GM12878 (cell line): ENCODE results near the gene DCST1. TPM values are rescaled to one million over a fixed set of nuclear protein-coding genes. Genes with fewer than 3 reads are reported as not detected.

Experiments used
- ATAC-seq: fragments of 200-7000 bp; cut with Tn5 transposase; 3 replicates; pipeline ENCODE4 v1.9.1; 2020; ENCODE audit warnings: mild to moderate bottlenecking, moderate library complexity
- BruUV-seq: library from RNA; stranded (reverse); fragments of 400-500 nt; replicated peaks from 2 replicates; lab custom pipeline; 2021; lab: Mats Ljungman, UMichigan
- CTCF ChIA-PET: fragments of 300-600 bp; sonication (Branson Sonifier 250); formaldehyde crosslinking; extraction: SDS; loops from one replicate; lab custom pipeline; 2021; ENCODE audit warnings: inconsistent platforms; lab: Yijun Ruan, JAX
- POLR2A ChIA-PET: fragments of 350-600 bp; formaldehyde crosslinking; extraction: SDS; loops from one replicate; lab custom pipeline; 2021; ENCODE audit warnings: inconsistent platforms; lab: Charles Lee
- RAD21 ChIA-PET: fragments of 300-600 bp; sonication (Branson Sonifier 250); formaldehyde crosslinking; loops from one replicate; lab custom pipeline; 2023; ENCODE audit warnings: antibody characterized with exemption; ENCODE audit not compliant: unreplicated experiment; lab: Charles Lee
- SMC1A ChIA-PET: fragments of 300-600 bp; sonication (Branson Sonifier 250); formaldehyde crosslinking; loops from one replicate; lab custom pipeline; 2023; ENCODE audit not compliant: unreplicated experiment, uncharacterized antibody; lab: Charles Lee
- DNase-seq: peaks from one replicate; pipeline ENCODE4 v3.0.0-alpha.2; 2011; ENCODE audit warnings: low read depth, low spot score
- FAIRE-seq: peaks from 3 replicates; lab custom pipeline; 2011; peaks lifted over from hg19 to GRCh38; lab: Jason Lieb, UNC
- H2AFZ ChIP-seq: 2 replicates; pipeline ENCODE4 v1.6.0; 2011; ENCODE audit warnings: low read depth, low read length, control low read depth; ENCODE audit not compliant: control insufficient read depth
- H3K27ac ChIP-seq: 2 replicates; pipeline ENCODE4 v1.5.1; 2011; ENCODE audit warnings: control low read depth; ENCODE audit not compliant: control insufficient read depth, insufficient read depth
- H3K27me3 ChIP-seq, 2 experiments: replicated peaks in 1 of 2; 2 replicates each; pipeline versions ENCODE4 v1.6.0 to v1.6.1; 2011; ENCODE audit warnings: low read length in 1 of 2; ENCODE audit not compliant: control insufficient read depth in 2 of 2, insufficient read depth in 2 of 2
- H3K36me3 ChIP-seq, 2 experiments: 2 replicates each; pipeline ENCODE4 v1.5.1; 2011; ENCODE audit warnings: low read length in 1 of 2; ENCODE audit not compliant: control insufficient read depth in 2 of 2, insufficient read depth in 2 of 2
- H3K4me1 ChIP-seq: 2 replicates; pipeline ENCODE4 v1.6.1; 2011; ENCODE audit warnings: mild to moderate bottlenecking, low read length, moderate library complexity, mixed read lengths; ENCODE audit not compliant: control insufficient read depth, insufficient read depth
- H3K4me2 ChIP-seq: 2 replicates; pipeline ENCODE4 v1.6.0; 2011; ENCODE audit warnings: control low read depth; ENCODE audit not compliant: control insufficient read depth, insufficient read depth
- H3K4me3 ChIP-seq: fragments of 200-600 bp; sonication (generic); 2 replicates; pipeline ENCODE4 v1.5.1; 2016
- H3K79me2 ChIP-seq: 2 replicates; pipeline ENCODE4 v1.6.0; 2011; ENCODE audit warnings: low read length; ENCODE audit not compliant: control insufficient read depth, insufficient read depth
- H3K9ac ChIP-seq: 2 replicates; pipeline ENCODE4 v1.8.0; 2011; ENCODE audit warnings: low read length, control low read depth, mixed read lengths; ENCODE audit not compliant: control insufficient read depth, insufficient read depth
- H3K9me3 ChIP-seq: replicated peaks from 3 replicates; pipeline ENCODE4 v1.5.1; 2011; ENCODE audit warnings: mild to moderate bottlenecking, low read length; ENCODE audit not compliant: control insufficient read depth, insufficient read depth
- H4K20me1 ChIP-seq: 2 replicates; pipeline ENCODE4 v1.6.0; 2011; ENCODE audit not compliant: control insufficient read depth, insufficient read depth
- ATF7 ChIP-seq: fragments of 450-650 bp; IDR thresholded peaks from 2 replicates; pipeline ENCODE4 v1.6.1; 2016; ENCODE audit warnings: low read depth, mild to moderate bottlenecking
- CBX3 ChIP-seq: fragments of 200-600 bp; sonication (generic); IDR thresholded peaks from 2 replicates; pipeline ENCODE4 v1.6.1; 2016; ENCODE audit warnings: low read depth, borderline replicate concordance
- CREM ChIP-seq: IDR thresholded peaks from 2 replicates; pipeline ENCODE4 v1.6.1; 2014; ENCODE audit warnings: antibody characterized with exemption, low read depth
- EGR1 ChIP-seq, 2 experiments: IDR thresholded peaks; 1 replicate in 1 of 2; 2 replicates in 1 of 2; pipeline ENCODE4 v1.6.1; 2011 to 2012; ENCODE audit warnings: low read depth in 2 of 2, low read length in 2 of 2, borderline replicate concordance in 1 of 2, mild to moderate bottlenecking in 1 of 2, moderate library complexity in 1 of 2
- HCFC1 ChIP-seq: fragments of 150-350 bp; IDR thresholded peaks from 2 replicates; pipeline ENCODE4 v1.6.1; 2014; ENCODE audit warnings: low read length
- HDGF ChIP-seq: fragments of 450-650 bp; IDR thresholded peaks from 2 replicates; pipeline ENCODE4 v1.6.1; 2016; ENCODE audit warnings: antibody characterized with exemption
- IKZF2 ChIP-seq, 2 experiments: fragments of 450-650 bp; IDR thresholded peaks; 2 replicates each; pipeline ENCODE4 v1.6.1; 2017; ENCODE audit warnings: mild to moderate bottlenecking in 2 of 2, moderate library complexity in 2 of 2
- MYC ChIP-seq: IDR thresholded peaks from 2 replicates; pipeline ENCODE4 v1.6.1; 2011; ENCODE audit warnings: mild to moderate bottlenecking, low read length, moderate library complexity, inconsistent platforms; ENCODE audit not compliant: insufficient read depth, insufficient replicate concordance, insufficient read length, severe bottlenecking
- NFYA ChIP-seq: IDR thresholded peaks from 2 replicates; pipeline ENCODE4 v1.6.1; 2011; ENCODE audit warnings: low read depth, mild to moderate bottlenecking, low read length, improper control_type of control experiment, borderline replicate concordance
- NR2C1 ChIP-seq: fragments of 450-650 bp; IDR thresholded peaks from 2 replicates; pipeline ENCODE4 v1.6.1; 2017; ENCODE audit warnings: antibody characterized with exemption, mild to moderate bottlenecking, moderate library complexity
- PAX5 ChIP-seq: IDR thresholded peaks from 2 replicates; pipeline ENCODE4 v1.6.1; 2011; ENCODE audit warnings: low read depth, low read length, borderline replicate concordance
- PAX8 ChIP-seq: fragments of 450-650 bp; IDR thresholded peaks from 2 replicates; pipeline ENCODE4 v1.6.1; 2017; ENCODE audit warnings: mild to moderate bottlenecking, moderate library complexity
- SUZ12 ChIP-seq: fragments of 200-600 bp; sonication (generic); IDR thresholded peaks from one replicate; pipeline ENCODE4 v1.6.1; 2018; ENCODE audit warnings: antibody characterized with exemption, mild to moderate bottlenecking; ENCODE audit not compliant: unreplicated experiment
- TCF7 ChIP-seq: IDR thresholded peaks from 2 replicates; pipeline ENCODE4 v1.6.1; 2014; ENCODE audit warnings: antibody characterized with exemption, borderline replicate concordance
- ZNF24 ChIP-seq: fragments of 450-650 bp; IDR thresholded peaks from 2 replicates; pipeline ENCODE4 v1.6.1; 2017; ENCODE audit warnings: antibody characterized with exemption, mild to moderate bottlenecking
- ZNF384 ChIP-seq: IDR thresholded peaks from 2 replicates; pipeline ENCODE4 v1.6.1; 2012; ENCODE audit warnings: low read depth, mild to moderate bottlenecking, low read length, improper control_type of control experiment, borderline replicate concordance
- WGBS: methylation state at CpG from one replicate; pipeline ENCODE4 v1.1.6; 2016; ENCODE audit warnings: low lambda C conversion rate; ENCODE audit not compliant: insufficient replicate concordance, insufficient coverage; ENCODE audit errors: missing lambda C conversion rate; 5-methylcytosine and 5-hydroxymethylcytosine counted together
- in situ Hi-C: fragments of 300-500 bp; cut with MboI; formaldehyde crosslinking; loops from 9 replicates; pipeline ENCODE4 v1.14.3; 2018; ENCODE audit warnings: mixed read lengths
- intact Hi-C: fragments of 100-400 bp; cut with micrococcal nuclease; formaldehyde crosslinking; loops from one replicate; pipeline ENCODE4 v1.14.2; 2022; ENCODE audit not compliant: unreplicated experiment
- polyA plus RNA-seq, 11 experiments: library from polyadenylated mRNA; depleted of rRNA in 4 of 11; unstranded in 6 of 11; stranded (reverse) in 5 of 11; fragments of >200 nt; fragmentation: Nextera tagmentation in 4 of 11; fragmentation: Illumina TruSeq in 1 of 11; extraction: Ambion mirVana in 4 of 11; extraction: Trizol in 1 of 11; gene quantifications; 1 replicate in 1 of 11; 2 replicates in 10 of 11; pipeline versions ENCODE4 v1.2.1 to v1.2.3, GENCODE V29; 2011 to 2016; ENCODE audit warnings: inconsistent platforms in 2 of 11, missing spikeins in 2 of 11, low read depth in 1 of 11
- total RNA-seq, 4 experiments: library from RNA; depleted of rRNA in 3 of 4; stranded (reverse); fragments of >200 nt in 3 of 4; fragmentation: Illumina TruSeq in 1 of 4; extraction: Trizol in 1 of 4; gene quantifications; 2 replicates each; pipeline versions ENCODE4 v1.2.1 to v1.2.3, GENCODE V29; 2013 to 2021
- TF ChIP-seq, protein P1 (sequence below): fragments of 450-650 bp; IDR thresholded peaks from 2 replicates; pipeline ENCODE4 v1.6.1; 2016; ENCODE audit warnings: mild to moderate bottlenecking, moderate library complexity, borderline replicate concordance
- TF ChIP-seq, protein P2 (sequence below): fragments of 450-650 bp; formaldehyde crosslinking; IDR thresholded peaks from 2 replicates; pipeline ENCODE4 v1.5.0; 2022; ENCODE audit warnings: mild to moderate bottlenecking, missing genetic modification characterization

Gene DCST1
- total and polyA plus RNA-seq, 10 of the 15 experiments (the other 5 are each of a cell fraction or from before 2014, with no cell fraction given), result not detected

GRCh38 chr1:155057104-155057503 is 23.5 kb downstream of the DCST1 start:
- Histone ChIP-seq H2AFZ (no peak overlapping the region), H3K4me1 (peaks cover 12% of the 10 kb centered on the region), H4K20me1 (no peaks in the 10 kb centered on the region), H3K4me3 (no peak overlapping the region), H3K36me3 (no peaks in the 10 kb centered on the region), H3K9ac (no peak overlapping the region), H3K9me3 (no peaks in the 10 kb centered on the region), H3K79me2 (no peaks in the 10 kb centered on the region), H3K4me2 (no peak overlapping the region), H3K27ac (no peak overlapping the region), H3K27me3 (no peaks in the 10 kb centered on the region)
- in situ Hi-C loops (no loop called here), intact Hi-C loops (no loop called here)
- no peak for DNase-seq
- BruUV-seq, result no TSS peak
- POLR2A ChIA-PET, result no interaction called here
- FAIRE-seq, result no peak
- WGBS, result 81% methylated on average over 8 of the region's 8 CpGs
- RAD21 ChIA-PET, result interaction anchor here (3.0 kb wide), 1 partner anchor 13 kb away, joined by 14 read pairs; no protein-coding TSS in a partner anchor
- SMC1A ChIA-PET, result no interaction called here
- ATAC-seq, result no peak
- CTCF ChIA-PET, result interaction anchor here (0.6 to 15.5 kb wide), 6 partner anchors 11 to 376 kb away, joined by 4 to 195 read pairs (median 4); no protein-coding TSS in a partner anchor
- TF ChIP-seq PAX5 (no peak), NR2C1 (no peak), ATF7 (no peak), MYC (no peak), CREM (no peak), IKZF2 (IDR thresholded peaks at IDR 0.05) (no peak), NFYA (no peak), HDGF (no peak), SUZ12 (no peak), PAX8 (no peak), TCF7 (no peak), ZNF384 (no peak), EGR1 (IDR thresholded peaks at IDR 0.05; ENCODE audit: borderline replicate concordance in 1 of 2, low read depth in 2 of 2, low read length in 2 of 2) (no peak), HCFC1 (no peak), CBX3 (no peak), ZNF24 (no peak)
- TF ChIP-seq, protein P1, sequence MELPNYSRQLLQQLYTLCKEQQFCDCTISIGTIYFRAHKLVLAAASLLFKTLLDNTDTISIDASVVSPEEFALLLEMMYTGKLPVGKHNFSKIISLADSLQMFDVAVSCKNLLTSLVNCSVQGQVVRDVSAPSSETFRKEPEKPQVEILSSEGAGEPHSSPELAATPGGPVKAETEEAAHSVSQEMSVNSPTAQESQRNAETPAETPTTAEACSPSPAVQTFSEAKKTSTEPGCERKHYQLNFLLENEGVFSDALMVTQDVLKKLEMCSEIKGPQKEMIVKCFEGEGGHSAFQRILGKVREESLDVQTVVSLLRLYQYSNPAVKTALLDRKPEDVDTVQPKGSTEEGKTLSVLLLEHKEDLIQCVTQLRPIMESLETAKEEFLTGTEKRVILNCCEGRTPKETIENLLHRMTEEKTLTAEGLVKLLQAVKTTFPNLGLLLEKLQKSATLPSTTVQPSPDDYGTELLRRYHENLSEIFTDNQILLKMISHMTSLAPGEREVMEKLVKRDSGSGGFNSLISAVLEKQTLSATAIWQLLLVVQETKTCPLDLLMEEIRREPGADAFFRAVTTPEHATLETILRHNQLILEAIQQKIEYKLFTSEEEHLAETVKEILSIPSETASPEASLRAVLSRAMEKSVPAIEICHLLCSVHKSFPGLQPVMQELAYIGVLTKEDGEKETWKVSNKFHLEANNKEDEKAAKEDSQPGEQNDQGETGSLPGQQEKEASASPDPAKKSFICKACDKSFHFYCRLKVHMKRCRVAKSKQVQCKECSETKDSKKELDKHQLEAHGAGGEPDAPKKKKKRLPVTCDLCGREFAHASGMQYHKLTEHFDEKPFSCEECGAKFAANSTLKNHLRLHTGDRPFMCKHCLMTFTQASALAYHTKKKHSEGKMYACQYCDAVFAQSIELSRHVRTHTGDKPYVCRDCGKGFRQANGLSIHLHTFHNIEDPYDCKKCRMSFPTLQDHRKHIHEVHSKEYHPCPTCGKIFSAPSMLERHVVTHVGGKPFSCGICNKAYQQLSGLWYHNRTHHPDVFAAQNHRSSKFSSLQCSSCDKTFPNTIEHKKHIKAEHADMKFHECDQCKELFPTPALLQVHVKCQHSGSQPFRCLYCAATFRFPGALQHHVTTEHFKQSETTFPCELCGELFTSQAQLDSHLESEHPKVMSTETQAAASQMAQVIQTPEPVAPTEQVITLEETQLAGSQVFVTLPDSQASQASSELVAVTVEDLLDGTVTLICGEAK, result no peak
- TF ChIP-seq, protein P2, sequence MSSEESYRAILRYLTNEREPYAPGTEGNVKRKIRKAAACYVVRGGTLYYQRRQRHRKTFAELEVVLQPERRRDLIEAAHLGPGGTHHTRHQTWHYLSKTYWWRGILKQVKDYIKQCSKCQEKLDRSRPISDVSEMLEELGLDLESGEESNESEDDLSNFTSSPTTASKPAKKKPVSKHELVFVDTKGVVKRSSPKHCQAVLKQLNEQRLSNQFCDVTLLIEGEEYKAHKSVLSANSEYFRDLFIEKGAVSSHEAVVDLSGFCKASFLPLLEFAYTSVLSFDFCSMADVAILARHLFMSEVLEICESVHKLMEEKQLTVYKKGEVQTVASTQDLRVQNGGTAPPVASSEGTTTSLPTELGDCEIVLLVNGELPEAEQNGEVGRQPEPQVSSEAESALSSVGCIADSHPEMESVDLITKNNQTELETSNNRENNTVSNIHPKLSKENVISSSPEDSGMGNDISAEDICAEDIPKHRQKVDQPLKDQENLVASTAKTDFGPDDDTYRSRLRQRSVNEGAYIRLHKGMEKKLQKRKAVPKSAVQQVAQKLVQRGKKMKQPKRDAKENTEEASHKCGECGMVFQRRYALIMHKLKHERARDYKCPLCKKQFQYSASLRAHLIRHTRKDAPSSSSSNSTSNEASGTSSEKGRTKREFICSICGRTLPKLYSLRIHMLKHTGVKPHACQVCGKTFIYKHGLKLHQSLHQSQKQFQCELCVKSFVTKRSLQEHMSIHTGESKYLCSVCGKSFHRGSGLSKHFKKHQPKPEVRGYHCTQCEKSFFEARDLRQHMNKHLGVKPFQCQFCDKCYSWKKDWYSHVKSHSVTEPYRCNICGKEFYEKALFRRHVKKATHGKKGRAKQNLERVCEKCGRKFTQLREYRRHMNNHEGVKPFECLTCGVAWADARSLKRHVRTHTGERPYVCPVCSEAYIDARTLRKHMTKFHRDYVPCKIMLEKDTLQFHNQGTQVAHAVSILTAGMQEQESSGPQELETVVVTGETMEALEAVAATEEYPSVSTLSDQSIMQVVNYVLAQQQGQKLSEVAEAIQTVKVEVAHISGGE (CRISPR knock-in tag), result no peak
